ENCODE data around the gene COL27A1.

The COL27A1 gene

DNA sequence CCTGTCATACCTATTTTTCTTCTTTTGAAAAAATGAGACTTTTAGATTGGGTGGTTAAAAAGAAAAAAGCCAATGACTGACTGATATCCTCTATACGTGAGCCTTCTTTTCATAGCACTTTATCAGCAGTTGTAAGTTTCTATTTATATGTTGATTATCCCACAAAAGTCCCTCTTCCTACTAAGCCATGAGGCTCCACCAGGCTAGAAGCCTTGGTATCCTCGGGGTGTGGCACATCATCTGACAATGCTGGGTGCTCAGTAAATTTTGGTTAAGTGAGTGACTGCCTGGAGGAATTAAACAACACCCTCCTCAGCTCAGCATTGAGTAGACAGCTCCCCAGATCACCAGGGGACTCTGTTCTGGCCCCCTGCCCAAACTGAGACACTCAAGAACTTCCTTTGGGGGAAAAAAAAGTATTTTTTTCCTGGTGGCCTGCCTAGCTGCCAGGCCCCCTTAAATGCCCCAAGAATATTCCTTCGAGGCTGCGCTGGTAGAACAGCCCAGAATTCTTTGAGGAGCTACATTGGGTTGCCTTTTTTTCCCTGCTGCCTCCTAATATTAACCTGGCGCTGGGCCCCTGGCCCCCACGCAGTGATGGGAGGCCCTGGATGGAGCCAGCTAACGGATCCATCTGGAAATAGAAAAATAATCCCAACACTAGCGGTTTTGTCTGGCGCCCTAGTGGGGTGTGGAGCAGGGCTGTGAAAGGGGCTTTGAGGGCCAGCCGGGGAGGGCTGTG is 23.4 kb upstream of the COL27A1 start:
- TF ChIP-seq, protein P1, sequence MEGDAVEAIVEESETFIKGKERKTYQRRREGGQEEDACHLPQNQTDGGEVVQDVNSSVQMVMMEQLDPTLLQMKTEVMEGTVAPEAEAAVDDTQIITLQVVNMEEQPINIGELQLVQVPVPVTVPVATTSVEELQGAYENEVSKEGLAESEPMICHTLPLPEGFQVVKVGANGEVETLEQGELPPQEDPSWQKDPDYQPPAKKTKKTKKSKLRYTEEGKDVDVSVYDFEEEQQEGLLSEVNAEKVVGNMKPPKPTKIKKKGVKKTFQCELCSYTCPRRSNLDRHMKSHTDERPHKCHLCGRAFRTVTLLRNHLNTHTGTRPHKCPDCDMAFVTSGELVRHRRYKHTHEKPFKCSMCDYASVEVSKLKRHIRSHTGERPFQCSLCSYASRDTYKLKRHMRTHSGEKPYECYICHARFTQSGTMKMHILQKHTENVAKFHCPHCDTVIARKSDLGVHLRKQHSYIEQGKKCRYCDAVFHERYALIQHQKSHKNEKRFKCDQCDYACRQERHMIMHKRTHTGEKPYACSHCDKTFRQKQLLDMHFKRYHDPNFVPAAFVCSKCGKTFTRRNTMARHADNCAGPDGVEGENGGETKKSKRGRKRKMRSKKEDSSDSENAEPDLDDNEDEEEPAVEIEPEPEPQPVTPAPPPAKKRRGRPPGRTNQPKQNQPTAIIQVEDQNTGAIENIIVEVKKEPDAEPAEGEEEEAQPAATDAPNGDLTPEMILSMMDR (IDR thresholded peaks at IDR 0.05; ENCODE audit: low read length, missing control alignments), result no peak
- H3K4me3 ChIP-seq (replicated peaks; ENCODE audit: low read depth, low read length), result no peak overlapping the region
- no peak for DNase-seq (ENCODE audit: low read depth)

DNA sequence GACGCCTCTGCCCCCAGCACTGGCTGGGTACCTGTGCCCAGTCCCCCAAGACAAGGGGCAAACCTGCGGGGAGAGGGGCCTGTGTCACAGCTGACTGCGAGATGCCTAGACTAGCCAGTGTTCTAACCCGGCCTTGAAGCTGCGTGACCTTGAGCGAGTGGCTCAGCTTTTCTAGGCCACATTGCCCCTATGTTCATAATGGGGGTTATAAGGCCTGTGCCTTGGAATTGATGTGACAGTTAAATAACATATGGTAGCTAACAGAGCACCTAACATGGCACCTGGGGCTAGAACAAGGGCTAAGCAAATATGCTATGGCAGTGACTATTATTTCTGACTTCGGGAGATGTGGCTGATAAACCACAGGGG is 22.8 kb upstream of the COL27A1 start:
- no peak overlapping the region for H3K4me3 ChIP-seq (replicated peaks; ENCODE audit: low read depth, low read length)
- no peak for DNase-seq (ENCODE audit: low read depth)
- TF ChIP-seq, protein P1 (IDR thresholded peaks at IDR 0.05; ENCODE audit: low read length, missing control alignments), result no peak

DNA sequence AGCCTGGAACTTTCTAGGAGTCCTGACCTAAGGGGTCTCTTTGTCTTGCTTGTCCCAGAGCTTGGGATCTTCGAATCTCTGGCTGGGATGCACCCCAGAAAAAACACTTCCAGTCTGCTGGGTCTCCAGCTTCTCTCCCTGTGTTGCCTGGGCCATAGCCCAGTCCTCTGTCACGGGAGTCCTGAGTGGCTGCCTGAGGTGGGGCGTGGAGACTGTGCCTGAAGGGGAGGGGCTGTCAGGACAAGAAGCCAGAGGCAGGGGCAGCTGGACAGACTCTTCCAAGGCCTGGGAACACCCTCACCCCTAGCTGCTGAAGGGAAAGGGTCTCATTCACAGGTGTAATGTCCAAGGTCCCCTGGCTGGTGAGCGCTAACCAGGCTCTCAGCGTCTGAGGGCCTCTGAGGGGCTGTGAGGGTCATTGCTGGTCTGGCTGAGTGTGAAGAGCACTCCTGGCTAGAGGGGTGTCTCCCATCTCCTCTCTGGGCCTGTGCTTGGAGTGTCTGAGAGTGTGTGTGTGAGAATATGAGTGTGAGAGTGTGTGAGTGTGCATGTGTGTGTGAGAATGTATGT is 20.4 kb upstream of the COL27A1 start:
- no peak for DNase-seq (ENCODE audit: low read depth)
- TF ChIP-seq, protein P1 (IDR thresholded peaks at IDR 0.05; ENCODE audit: low read length, missing control alignments), result no peak

DNA sequence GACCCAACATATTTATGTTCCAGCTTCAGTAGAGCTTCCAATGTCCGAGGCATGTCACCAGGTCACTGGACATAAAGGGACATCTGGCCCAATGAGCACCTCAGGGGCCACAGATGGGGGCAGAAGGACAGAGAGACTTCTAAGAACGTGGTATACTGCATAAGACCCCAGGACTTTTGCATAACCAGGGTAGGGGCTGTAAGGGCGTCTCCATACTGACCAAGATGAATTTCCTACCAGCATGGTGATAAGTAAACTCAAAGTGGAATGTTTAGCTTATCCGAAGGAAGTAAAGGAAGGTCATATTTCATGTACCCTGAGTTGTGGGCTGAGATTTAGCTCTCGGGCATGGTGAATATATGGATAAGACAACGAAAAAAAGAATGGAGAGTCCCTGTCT is 17.5 kb upstream of the COL27A1 start:
- DNase-seq (ENCODE audit: low read depth), result no peak
- H3K4me3 ChIP-seq (replicated peaks; ENCODE audit: low read depth, low read length), result no peak overlapping the region
- TF ChIP-seq, protein P1 (IDR thresholded peaks at IDR 0.05; ENCODE audit: low read length, missing control alignments), result no peak

More for the DNA sequence above, 20.4 kb upstream of the COL27A1 start:
- H3K4me3 ChIP-seq (replicated peaks; ENCODE audit: low read depth, low read length), result no peak overlapping the region

DNA sequence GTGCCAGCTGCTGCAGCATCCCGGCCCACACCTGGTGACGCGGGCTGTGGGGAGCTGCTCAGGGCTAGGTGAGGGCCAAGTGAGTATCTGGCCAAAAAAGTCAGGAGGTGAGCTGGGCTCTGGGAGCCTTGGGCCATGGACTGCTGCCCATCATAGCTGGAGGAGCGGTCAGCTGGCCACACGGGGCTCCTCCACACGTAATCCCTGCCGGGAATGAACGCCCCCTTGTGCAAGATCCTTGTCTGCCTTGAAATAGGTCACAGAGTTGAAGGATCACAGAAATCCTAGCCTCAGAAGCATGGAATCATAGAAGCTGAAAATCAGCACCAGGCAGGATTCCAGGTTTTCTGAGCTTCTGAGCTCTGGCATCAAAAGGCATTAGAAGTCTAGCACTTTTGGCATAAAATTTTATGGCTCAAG is 16.8 kb upstream of the COL27A1 start:
- DNase-seq (ENCODE audit: low read depth), result no peak
- TF ChIP-seq, protein P1 (IDR thresholded peaks at IDR 0.05; ENCODE audit: low read length, missing control alignments), result no peak
- no peak overlapping the region for H3K4me3 ChIP-seq (replicated peaks; ENCODE audit: low read depth, low read length)

DNA sequence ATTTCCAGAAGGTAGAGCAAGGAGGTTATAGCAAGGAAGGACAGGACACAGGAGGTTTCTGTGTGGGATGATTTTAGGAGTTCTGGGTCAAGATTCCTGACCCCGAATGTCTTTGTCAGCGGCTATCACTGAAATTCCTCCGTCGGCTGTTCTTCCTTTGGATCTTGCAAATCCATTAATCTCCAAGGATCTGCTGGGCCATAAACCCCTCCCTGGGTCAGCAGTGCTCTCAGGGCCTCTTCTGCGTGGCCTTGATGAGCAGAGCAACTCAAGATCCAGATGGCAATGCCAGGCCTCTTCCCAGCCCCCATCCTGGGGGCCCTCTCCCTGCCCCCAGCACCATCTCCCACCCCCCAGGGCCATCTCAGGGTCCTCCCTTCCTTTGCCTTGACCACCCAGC is 16.3 kb upstream of the COL27A1 start:
- no peak for DNase-seq (ENCODE audit: low read depth)
- TF ChIP-seq, protein P1 (IDR thresholded peaks at IDR 0.05; ENCODE audit: low read length, missing control alignments), result no peak
- no peak overlapping the region for H3K4me3 ChIP-seq (replicated peaks; ENCODE audit: low read depth, low read length)

DNA sequence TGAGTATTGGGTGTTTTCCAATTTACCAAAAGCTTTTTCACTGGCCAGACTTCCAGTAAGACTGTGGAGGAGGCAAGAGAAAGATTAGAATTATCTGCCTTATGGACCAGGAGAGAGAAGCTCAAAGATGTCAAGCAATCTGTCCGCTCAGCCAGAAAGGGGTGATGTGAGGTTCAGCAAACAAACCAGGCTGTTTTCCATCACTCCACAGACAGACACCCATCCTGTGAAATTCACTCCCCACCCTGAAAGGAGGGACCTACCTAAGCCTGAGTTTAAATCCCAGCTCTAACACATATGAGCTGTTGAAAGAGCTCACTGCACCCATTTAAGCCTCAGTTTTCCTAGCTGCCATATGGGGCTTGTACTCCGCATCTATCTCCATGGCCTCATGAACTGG is 14.9 kb upstream of the COL27A1 start:
- no peak for DNase-seq (ENCODE audit: low read depth)
- TF ChIP-seq, protein P1 (IDR thresholded peaks at IDR 0.05; ENCODE audit: low read length, missing control alignments), result no peak
- H3K4me3 ChIP-seq (replicated peaks; ENCODE audit: low read depth, low read length), result no peak overlapping the region
